ENCODE data around the gene ABCG1.

DNA sequence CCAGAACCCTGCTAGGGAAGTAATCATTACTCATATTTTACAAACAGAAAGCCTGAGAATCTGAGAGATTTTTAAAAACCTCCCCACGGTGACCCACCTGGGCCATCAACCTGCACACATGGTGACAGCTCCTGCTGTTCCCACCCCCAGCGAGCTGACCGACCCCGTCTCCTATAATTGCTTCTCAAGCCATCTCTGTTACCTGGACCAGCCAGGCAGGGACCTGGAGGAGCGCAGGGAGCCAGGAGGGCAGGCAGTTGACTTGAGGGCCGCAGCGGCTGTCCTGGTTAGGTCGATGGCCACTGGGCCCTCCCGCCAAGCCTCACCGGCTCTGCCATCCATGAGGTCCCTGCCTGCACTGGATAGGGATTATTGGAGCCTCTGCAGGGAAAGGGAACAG lies 124.2 kb downstream of the ABCG1 start:
- TF ChIP-seq, protein P1, sequence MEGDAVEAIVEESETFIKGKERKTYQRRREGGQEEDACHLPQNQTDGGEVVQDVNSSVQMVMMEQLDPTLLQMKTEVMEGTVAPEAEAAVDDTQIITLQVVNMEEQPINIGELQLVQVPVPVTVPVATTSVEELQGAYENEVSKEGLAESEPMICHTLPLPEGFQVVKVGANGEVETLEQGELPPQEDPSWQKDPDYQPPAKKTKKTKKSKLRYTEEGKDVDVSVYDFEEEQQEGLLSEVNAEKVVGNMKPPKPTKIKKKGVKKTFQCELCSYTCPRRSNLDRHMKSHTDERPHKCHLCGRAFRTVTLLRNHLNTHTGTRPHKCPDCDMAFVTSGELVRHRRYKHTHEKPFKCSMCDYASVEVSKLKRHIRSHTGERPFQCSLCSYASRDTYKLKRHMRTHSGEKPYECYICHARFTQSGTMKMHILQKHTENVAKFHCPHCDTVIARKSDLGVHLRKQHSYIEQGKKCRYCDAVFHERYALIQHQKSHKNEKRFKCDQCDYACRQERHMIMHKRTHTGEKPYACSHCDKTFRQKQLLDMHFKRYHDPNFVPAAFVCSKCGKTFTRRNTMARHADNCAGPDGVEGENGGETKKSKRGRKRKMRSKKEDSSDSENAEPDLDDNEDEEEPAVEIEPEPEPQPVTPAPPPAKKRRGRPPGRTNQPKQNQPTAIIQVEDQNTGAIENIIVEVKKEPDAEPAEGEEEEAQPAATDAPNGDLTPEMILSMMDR (IDR thresholded peaks at IDR 0.05; ENCODE audit: insufficient read depth, low read depth, low read length), result no peak
- no peak for TF ChIP-seq EZH2 (IDR thresholded peaks at IDR 0.05; ENCODE audit: insufficient read depth, low read length)

All from astrocyte (in vitro differentiated cells and primary cell).